Ishikawa (cell line): ENCODE data around the gene USP28.

Experiments
- CEBPB ChIP-seq: IDR thresholded peaks from 2 replicates; pipeline ENCODE4 v1.6.1; 2012
- CREB1 ChIP-seq: IDR thresholded peaks from 2 replicates; pipeline ENCODE4 v1.6.1; 2012; ENCODE audit warnings: low read depth
- EGR1 ChIP-seq: IDR thresholded peaks from 2 replicates; pipeline ENCODE4 v1.6.1; 2012
- EP300 ChIP-seq: IDR thresholded peaks from 2 replicates; pipeline ENCODE4 v1.6.1; 2012; ENCODE audit warnings: borderline replicate concordance
- FOXM1 ChIP-seq: IDR thresholded peaks from 2 replicates; pipeline ENCODE4 v1.6.1; 2012; ENCODE audit warnings: low read depth, borderline replicate concordance
- NFIC ChIP-seq: IDR thresholded peaks from 2 replicates; pipeline ENCODE4 v1.6.1; 2012
- RAD21 ChIP-seq: IDR thresholded peaks from 2 replicates; pipeline ENCODE4 v1.6.1; 2012; ENCODE audit warnings: low read depth
- TAF1 ChIP-seq: IDR thresholded peaks from 2 replicates; pipeline ENCODE4 v1.6.1; 2012; ENCODE audit warnings: low read depth, mild to moderate bottlenecking
- TCF12 ChIP-seq: IDR thresholded peaks from 2 replicates; pipeline ENCODE4 v1.6.1; 2012; ENCODE audit warnings: low read depth
- TEAD4 ChIP-seq: IDR thresholded peaks from 2 replicates; pipeline ENCODE4 v1.6.1; 2012
- YY1 ChIP-seq: IDR thresholded peaks from 2 replicates; pipeline ENCODE4 v1.6.1; 2012; ENCODE audit warnings: low read depth
- ZBTB7A ChIP-seq: IDR thresholded peaks from 2 replicates; pipeline ENCODE4 v1.6.1; 2012; ENCODE audit warnings: low read depth
- TF ChIP-seq, protein P1 (sequence below): IDR thresholded peaks from 2 replicates; pipeline ENCODE4 v1.6.1; 2012
- TF ChIP-seq, protein P2 (sequence below): IDR thresholded peaks from 2 replicates; pipeline ENCODE4 v1.6.1; 2012
- TF ChIP-seq, protein P3 (sequence below): IDR thresholded peaks from 2 replicates; pipeline ENCODE4 v1.6.1; 2012; ENCODE audit warnings: low read depth, mild to moderate bottlenecking

The USP28 gene

DNA sequence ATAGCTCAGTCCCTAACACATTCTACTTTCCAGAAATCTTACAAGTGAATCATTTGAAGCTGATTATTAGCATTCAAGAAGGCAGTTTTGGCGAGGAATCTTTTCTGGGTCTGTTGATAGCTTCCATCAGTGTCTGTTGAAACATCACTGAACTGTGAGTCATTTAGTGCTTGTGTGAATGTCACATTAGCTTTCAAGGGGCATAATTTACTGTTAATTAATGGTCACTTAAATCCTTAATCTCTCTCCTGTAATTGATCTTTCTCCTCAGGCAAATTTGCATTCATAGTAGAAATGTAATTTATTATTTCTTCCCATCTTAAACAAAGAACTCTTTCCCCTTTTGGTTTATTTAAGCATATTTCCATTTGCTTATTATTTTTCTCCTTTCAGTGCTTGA lies 31.8 kb upstream of the USP28 start:
- TF ChIP-seq ZBTB7A, result no peak
- TF ChIP-seq, protein P1, sequence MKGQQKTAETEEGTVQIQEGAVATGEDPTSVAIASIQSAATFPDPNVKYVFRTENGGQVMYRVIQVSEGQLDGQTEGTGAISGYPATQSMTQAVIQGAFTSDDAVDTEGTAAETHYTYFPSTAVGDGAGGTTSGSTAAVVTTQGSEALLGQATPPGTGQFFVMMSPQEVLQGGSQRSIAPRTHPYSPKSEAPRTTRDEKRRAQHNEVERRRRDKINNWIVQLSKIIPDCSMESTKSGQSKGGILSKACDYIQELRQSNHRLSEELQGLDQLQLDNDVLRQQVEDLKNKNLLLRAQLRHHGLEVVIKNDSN, result no peak
- no peak for TF ChIP-seq FOXM1
- TF ChIP-seq, protein P2, sequence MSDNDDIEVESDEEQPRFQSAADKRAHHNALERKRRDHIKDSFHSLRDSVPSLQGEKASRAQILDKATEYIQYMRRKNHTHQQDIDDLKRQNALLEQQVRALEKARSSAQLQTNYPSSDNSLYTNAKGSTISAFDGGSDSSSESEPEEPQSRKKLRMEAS, result no peak
- no peak for TF ChIP-seq TAF1
- no peak for TF ChIP-seq RAD21
- TF ChIP-seq, protein P3, sequence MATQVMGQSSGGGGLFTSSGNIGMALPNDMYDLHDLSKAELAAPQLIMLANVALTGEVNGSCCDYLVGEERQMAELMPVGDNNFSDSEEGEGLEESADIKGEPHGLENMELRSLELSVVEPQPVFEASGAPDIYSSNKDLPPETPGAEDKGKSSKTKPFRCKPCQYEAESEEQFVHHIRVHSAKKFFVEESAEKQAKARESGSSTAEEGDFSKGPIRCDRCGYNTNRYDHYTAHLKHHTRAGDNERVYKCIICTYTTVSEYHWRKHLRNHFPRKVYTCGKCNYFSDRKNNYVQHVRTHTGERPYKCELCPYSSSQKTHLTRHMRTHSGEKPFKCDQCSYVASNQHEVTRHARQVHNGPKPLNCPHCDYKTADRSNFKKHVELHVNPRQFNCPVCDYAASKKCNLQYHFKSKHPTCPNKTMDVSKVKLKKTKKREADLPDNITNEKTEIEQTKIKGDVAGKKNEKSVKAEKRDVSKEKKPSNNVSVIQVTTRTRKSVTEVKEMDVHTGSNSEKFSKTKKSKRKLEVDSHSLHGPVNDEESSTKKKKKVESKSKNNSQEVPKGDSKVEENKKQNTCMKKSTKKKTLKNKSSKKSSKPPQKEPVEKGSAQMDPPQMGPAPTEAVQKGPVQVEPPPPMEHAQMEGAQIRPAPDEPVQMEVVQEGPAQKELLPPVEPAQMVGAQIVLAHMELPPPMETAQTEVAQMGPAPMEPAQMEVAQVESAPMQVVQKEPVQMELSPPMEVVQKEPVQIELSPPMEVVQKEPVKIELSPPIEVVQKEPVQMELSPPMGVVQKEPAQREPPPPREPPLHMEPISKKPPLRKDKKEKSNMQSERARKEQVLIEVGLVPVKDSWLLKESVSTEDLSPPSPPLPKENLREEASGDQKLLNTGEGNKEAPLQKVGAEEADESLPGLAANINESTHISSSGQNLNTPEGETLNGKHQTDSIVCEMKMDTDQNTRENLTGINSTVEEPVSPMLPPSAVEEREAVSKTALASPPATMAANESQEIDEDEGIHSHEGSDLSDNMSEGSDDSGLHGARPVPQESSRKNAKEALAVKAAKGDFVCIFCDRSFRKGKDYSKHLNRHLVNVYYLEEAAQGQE, result no peak
- TF ChIP-seq CREB1, result no peak
- no peak for TF ChIP-seq TCF12
- TF ChIP-seq CEBPB, result no peak
- TF ChIP-seq YY1, result no peak

DNA sequence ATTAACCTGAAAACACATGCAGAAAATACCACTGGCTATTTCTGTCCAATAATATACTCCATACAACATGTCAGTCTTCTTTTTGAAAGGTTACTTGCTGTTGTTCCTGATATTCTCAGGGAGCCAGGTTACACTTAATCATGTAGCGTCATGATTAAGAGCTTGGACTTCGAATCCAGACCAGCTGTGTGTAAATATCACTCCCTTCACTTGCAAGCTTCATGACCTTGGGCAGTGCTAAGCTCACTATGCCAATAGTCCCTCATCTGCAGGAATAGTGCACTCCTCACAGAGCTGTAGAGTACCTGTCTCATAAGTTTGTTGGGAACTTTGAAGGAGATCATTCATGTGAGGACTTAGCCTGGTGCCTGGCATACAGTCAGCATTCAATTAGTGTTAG lies 31.1 kb upstream of the USP28 start:
- TF ChIP-seq, protein P3, result no peak
- no peak for TF ChIP-seq TCF12
- no peak for TF ChIP-seq RAD21
- TF ChIP-seq CREB1, result no peak
- no peak for TF ChIP-seq FOXM1
- TF ChIP-seq TEAD4, result no peak
- TF ChIP-seq, protein P1, result no peak
- TF ChIP-seq EGR1, result no peak
- TF ChIP-seq TAF1, result no peak
- TF ChIP-seq ZBTB7A, result no peak
- no peak for TF ChIP-seq YY1
- TF ChIP-seq EP300, result no peak
- no peak for TF ChIP-seq NFIC
- TF ChIP-seq, protein P2, result no peak
- no peak for TF ChIP-seq CEBPB

DNA sequence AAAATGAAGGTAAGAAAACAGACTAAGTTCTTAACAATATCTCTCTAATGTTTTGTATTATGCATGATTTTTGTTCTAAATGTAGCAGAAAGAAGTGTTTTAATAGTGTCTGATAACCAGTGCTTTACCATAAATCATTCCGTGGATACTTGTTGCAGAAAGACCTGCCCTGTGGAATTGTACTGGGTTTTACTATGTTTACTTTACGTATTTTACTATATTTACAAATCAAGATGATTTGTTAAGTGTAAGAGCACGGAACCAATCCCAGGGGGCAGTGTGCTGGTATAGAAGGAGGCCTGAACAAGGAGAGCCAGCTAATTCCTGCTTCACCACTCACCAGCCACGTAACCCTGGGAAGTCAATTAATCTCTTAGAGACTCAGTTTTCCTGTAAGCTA lies 30.7 kb upstream of the USP28 start:
- TF ChIP-seq TAF1, result no peak
- no peak for TF ChIP-seq YY1
- TF ChIP-seq NFIC, result no peak
- no peak for TF ChIP-seq TEAD4
- TF ChIP-seq, protein P3, result no peak
- TF ChIP-seq CEBPB, result no peak
- TF ChIP-seq, protein P1, result no peak
- TF ChIP-seq CREB1, result no peak
- no peak for TF ChIP-seq EGR1
- TF ChIP-seq, protein P2, result no peak
- TF ChIP-seq RAD21, result no peak

DNA sequence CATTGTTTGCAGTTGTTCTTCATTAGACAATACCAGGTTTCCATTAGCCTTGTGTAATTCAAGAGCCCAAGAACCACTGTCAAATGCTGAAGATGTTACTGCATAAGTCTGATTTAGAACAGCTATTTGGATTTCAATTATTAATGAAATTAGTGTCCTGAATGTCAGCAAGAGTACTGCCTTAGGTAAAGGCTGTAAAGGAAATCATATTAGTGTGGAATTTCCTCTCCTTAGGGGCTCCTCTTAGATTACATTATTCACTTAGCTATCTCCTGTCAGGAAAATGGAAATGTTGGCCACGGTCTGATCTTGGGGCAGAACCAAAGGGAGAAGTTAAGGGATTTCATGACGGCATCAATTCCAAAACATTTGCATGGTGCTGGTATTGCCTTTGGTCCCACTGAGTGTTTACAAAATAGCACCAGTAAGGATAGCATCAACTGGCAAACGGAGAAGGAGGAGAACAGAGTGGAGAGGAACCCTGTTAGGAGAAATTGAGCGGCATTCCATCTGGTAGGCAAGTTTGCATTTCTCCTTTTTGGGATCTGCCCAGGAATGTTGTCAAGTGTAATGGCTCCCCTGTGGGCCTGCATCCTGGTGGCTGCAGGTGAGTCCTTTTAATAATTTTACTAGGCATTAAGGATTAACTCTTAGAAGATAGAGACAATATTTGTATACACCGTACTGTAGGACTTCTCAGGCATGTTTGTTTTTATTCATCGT lies 29.2 kb upstream of the USP28 start, which contains the start of gene HTR3B:
TSS of gene HTR3B (plus strand) at position 418 of the 723 bp plus-strand sequence. CDS start at position 556, 138 bp downstream.
- no peak for TF ChIP-seq TEAD4
- no peak for TF ChIP-seq TAF1
